Inferior parietal cortex (tissue), 1 donor: ENCODE measurements around the gene ACTL10.

Source experiments
- DNase-seq: peaks from one replicate; pipeline ENCODE4 v3.0.0-alpha.2; 2016; ENCODE audit errors: extremely low spot score

The ACTL10 gene

GRCh38 chr20:33649201-33649681, 17.5 kb upstream of the ACTL10 start:
- no peak for DNase-seq

- DNase-seq, result no peak
Measured at GRCh38 chr20:33650111-33650752, 16.5 kb upstream of the ACTL10 start.

- no peak for DNase-seq
Measured at GRCh38 chr20:33650753-33651561, 15.8 kb upstream of the ACTL10 start.

GRCh38 chr20:33651562-33652048, 15.1 kb upstream of the ACTL10 start:
- DNase-seq, result no peak

- peak; percentile 72 for DNase-seq
Measured at GRCh38 chr20:33653218-33653899, 13.4 kb upstream of the ACTL10 start.

GRCh38 chr20:33653900-33654596, 12.7 kb upstream of the ACTL10 start:
- no peak for DNase-seq

- no peak for DNase-seq
Measured at GRCh38 chr20:33654680-33655161, 12.0 kb upstream of the ACTL10 start.

- DNase-seq, result no peak
Measured at GRCh38 chr20:33655164-33655563, 11.6 kb upstream of the ACTL10 start.

GRCh38 chr20:33656010-33656782, 10.5 kb upstream of the ACTL10 start:
- no peak for DNase-seq

GRCh38 chr20:33656783-33657703, 9.7 kb upstream of the ACTL10 start:
- DNase-seq, result no peak

- no peak for DNase-seq
Measured at GRCh38 chr20:33657704-33658095, 9.0 kb upstream of the ACTL10 start.

GRCh38 chr20:33658510-33658909, 8.2 kb upstream of the ACTL10 start:
- DNase-seq, result no peak

GRCh38 chr20:33658929-33659328, 7.8 kb upstream of the ACTL10 start:
- no peak for DNase-seq

- DNase-seq, result no peak
Measured at GRCh38 chr20:33659341-33660034, 7.3 kb upstream of the ACTL10 start.

- DNase-seq, result no peak
Measured at GRCh38 chr20:33660035-33660684, 6.6 kb upstream of the ACTL10 start.

- DNase-seq, result no peak
Measured at GRCh38 chr20:33660685-33661058, 6.1 kb upstream of the ACTL10 start.

GRCh38 chr20:33662172-33662571, 4.6 kb upstream of the ACTL10 start, which contains the start of gene C20orf144:
C20orf144 (plus strand) TSS chr20:33662327; CDS start chr20:33662346, 19 bp downstream.
- no peak for DNase-seq
